Amygdala (tissue), 56 donors: ENCODE results near the gene ZNF737.
"Not testable (repeated sequence)": the region's sequence is repeated elsewhere in the genome, so short reads cannot be mapped to it uniquely, and the experiment has no call there.

Experiments used
- DNase-seq, 56 donors: peaks; one replicate each; lab custom pipeline; 2025; lab: John Stamatoyannopoulos, UW

ZNF737 gene

DNA sequence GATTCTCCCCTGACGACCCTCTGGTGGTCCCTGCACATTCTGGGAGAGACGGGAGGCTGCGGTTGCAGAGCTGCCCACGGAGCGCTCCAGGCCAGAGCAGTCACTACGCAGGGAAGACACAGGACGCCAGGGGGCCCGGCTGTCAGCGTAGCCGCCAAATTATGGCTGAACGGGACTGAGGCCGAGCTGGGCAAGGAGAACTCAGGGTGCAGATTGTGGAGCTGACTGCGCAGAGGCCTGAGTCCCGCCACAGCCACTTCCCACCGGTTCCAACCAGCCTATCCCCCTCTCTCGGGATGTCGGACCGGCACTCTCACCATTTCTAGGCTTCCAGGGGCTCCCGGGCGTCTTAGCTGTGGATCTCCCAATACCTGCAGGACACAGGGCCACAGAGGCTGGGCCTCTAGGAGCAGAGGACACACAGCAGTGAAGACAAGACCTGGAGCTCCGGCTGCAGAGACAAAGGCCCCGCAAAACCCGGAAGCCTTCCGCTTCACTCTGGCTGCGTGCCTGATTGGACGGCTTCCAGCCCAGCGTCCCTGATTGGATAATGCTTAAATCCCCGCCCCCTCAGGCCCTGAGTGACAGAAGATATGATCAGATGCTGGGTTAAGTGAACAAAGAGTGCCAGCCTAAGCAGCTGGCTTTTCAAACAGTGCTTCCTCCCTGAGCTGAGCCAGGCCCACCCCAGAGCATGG is at the start of gene ZNF737:
Gene ZNF737 (minus strand): TSS at position 461 of the 698 bp plus-strand sequence. CDS start 141 bp downstream, at position 320.
- peak; percentile 60 to 99 (median 92) for DNase-seq

DNA sequence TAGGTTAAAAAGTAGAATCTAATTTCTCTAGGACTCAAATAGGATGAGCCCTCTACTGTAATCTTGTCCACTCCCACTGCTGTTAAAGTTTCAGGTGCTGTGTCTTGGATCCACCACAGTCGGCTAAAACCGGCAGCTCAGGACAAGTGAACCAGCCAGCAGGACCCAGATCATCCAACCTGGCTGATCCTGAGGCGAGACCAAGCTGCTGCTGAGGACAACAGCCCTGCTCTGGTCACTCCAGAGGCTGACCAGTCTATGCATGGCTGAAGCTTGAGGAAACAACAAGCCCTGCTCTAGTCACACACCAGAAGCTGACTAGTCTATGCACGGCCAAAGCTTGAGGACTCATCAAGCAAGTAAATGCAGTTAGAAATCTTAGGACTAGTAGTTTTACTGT is 49.4 kb upstream of the ZNF737 start:
- DNase-seq: not testable (repeated sequence)

- no peak for DNase-seq
These were observed 47.2 kb upstream of the ZNF737 start for GRCh38 chr19:20612711-20613316.

- DNase-seq: no peak
These were observed 46.3 kb upstream of the ZNF737 start for GRCh38 chr19:20611866-20612265.

- no peak for DNase-seq
These were observed 42.4 kb upstream of the ZNF737 start for GRCh38 chr19:20607943-20608342.

DNA sequence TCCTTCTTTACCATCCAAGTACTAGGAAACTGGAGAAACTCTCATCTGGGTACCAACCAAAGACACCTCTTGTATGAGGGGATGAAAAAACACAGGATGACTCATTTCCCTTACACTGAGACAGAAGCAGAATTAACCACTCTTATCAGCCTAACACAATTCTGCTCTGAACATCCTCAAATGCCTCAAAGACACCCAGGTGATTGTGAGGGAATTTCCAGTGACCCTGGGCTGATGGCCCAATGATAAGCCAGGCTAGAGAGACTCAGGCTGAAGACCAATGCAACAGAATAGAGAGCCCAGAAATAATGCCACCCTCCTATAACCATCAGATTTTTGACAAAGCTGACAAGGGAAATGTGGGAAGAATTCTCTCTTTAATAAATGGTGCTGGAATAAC is 7.0 kb downstream of the ZNF737 start:
- no peak for DNase-seq

DNA sequence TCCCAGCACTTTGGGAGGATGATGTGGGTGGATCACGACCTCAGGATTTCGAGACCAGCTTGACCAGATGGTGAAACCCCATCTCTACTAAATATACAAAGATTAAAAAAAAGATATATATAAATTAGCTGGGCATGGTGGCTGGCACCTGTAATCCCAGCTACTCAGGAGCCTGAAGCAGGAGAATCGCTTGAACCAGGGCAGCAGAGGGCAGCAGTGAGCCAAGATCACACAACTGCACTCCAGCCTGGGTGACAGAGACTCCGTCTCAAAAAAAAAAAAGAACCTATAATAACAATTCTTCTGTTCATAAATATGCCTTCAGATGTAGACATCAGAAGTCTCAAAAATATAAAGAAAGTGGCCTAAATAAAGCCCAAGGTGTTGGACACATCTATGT is 7.6 kb downstream of the ZNF737 start:
- DNase-seq: peak in 12 of 56 donors; percentile 0 to 64 (median 8)

DNA sequence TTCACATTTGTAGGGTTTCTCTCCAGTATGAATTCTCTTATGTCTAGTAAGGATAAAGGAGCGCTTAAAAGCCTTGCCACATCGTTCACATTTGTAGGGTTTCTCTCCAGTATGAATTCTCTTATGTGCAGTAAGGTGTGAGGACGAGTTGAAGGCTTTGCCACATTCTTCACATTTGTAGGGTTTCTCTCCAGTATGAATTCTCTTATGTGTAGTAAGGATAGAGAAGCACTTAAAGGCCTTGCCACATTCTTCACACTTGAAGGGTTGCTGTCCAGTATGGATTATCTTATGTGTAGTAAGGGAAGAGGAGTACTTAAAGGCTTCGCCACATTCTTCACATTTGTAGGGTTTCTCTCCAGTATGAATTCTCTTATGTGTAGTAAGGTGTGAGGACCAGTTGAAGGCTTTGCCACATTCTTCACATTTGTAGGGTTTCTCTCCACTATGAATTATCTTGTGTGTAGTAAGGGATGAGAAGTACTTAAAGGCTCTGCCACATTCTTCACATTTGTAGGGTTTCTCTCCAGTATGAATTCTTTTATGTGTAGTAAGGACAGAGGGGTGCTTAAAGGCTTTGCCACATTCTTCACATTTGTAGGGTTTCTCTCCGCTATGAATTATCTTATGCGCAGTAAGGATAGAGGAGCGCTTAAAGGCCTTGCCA is 20.8 kb downstream of the ZNF737 start:
- DNase-seq: not testable (repeated sequence)

DNA sequence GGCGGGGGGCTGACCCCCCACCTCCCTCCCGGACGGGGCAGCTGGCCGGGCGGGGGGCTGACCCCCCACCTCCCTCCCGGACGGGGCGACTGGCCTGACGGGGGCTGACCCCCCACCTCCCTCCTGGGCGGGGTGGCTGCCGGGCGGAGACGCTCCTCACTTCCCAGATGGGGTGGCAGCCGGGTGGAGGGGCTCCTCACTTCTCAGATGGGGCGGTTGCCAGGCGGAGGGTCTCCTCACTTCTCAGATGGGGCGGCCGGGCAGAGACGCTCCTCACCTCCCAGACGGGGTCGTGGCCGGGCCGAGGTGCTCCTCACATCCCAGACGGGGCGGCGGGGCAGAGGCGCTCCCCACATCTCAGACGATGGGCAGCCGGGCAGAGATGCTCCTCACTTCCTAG is 35.3 kb downstream of the ZNF737 start:
- DNase-seq: not testable (repeated sequence)

- peak in 7 of 56 donors; percentile 0 to 17 (median 2) for DNase-seq
These were observed 52.2 kb downstream of the ZNF737 start for GRCh38 chr19:20513189-20513904.

- no peak for DNase-seq
These were observed 62.1 kb downstream of the ZNF737 start for GRCh38 chr19:20503476-20503875.
